HUES64 (cell line): ENCODE measurements around the gene AFAP1L2.

ENCODE experiments used
- H3K27ac ChIP-seq: 2 replicates; pipeline ENCODE4 v1.7.0; 2013; ENCODE audit warnings: low read depth, low read length, inconsistent platforms
- H3K27me3 ChIP-seq: 2 replicates; pipeline ENCODE4 v1.6.1; 2013; ENCODE audit warnings: mild to moderate bottlenecking, low read length; ENCODE audit not compliant: insufficient read depth
- H3K36me3 ChIP-seq: 2 replicates; pipeline ENCODE4 v1.6.1; 2013; ENCODE audit warnings: mild to moderate bottlenecking, low read length; ENCODE audit not compliant: insufficient read depth
- H3K4me1 ChIP-seq: 2 replicates; pipeline ENCODE4 v1.6.1; 2013; ENCODE audit warnings: mild to moderate bottlenecking, low read length, moderate library complexity; ENCODE audit not compliant: insufficient read depth
- H3K4me3 ChIP-seq: 2 replicates; pipeline ENCODE4 v1.5.1; 2013; ENCODE audit warnings: mild to moderate bottlenecking, low read length, moderate library complexity
- H3K9ac ChIP-seq: 2 replicates; pipeline ENCODE4 v1.6.1; 2013; ENCODE audit warnings: mild to moderate bottlenecking, low read depth, low read length
- H3K9me3 ChIP-seq: 2 replicates; pipeline ENCODE4 v1.6.1; 2013; ENCODE audit warnings: low read depth, low read length; ENCODE audit not compliant: insufficient read depth
- WGBS: fragments of 150-250, 120-280 bp; methylation state at CpG from one replicate; pipeline ENCODE4 v1.1.7; 2013; ENCODE audit warnings: missing lambda C conversion rate; 5-methylcytosine and 5-hydroxymethylcytosine counted together

Gene AFAP1L2

DNA sequence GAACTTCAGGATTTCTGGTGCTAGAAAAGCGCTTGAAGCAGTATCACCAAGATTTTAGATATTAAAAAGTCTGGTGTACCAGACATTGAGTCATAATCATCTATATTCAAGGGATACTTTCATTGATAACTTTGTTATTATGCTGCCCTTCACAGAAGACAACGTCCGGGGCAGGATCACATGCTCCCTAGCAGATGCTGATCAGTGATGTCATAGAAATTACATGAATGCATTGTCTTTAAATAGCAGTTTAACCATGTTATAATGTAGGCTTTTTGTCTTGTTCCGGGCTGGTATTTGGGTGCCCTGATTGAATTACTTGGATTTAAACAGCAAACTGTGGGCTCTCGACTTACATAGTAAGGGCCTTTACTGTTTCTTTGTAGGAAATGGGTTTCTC lies 111.2 kb downstream of the AFAP1L2 start:
- WGBS = 92% methylated on average over 5 of the region's 5 CpGs
- H3K9me3 ChIP-seq = peaks cover 10% of the 10 kb centered on the region; the same call in 1 of the 2 replicates
- H3K27ac ChIP-seq = no peak overlapping the region
- H3K4me1 ChIP-seq = no peaks in the 10 kb centered on the region
- peaks cover 18% of the 10 kb centered on the region; the same call in 1 of the 2 replicates for H3K36me3 ChIP-seq
- H3K4me3 ChIP-seq = no peak overlapping the region
- no peaks in the 10 kb centered on the region for H3K27me3 ChIP-seq
- H3K9ac ChIP-seq = no peak overlapping the region

DNA sequence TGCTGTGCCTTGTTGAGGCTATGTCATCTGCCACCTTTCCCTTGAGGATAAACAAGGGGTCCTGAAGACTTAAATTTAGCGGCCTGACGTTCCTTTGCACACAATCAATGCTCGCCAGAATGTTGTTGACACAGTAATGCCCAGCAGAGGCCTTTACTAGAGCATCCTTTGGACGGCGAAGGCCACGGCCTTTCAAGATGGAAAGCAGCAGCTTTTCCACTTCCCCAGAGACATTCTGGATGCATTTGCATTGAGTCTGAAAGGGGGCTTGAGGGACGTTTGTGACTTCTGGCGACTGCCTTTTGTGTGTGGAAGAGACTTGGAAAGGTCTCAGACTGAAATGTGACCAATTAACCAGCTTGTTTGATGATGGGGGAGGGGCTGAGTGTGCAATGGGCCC lies 112.8 kb downstream of the AFAP1L2 start:
- Histone ChIP-seq H3K27me3 (no peaks in the 10 kb centered on the region), H3K36me3 (peaks cover 15% of the 10 kb centered on the region; the same call in 1 of the 2 replicates), H3K9ac (no peak overlapping the region), H3K9me3 (peaks cover 10% of the 10 kb centered on the region; the same call in 1 of the 2 replicates), H3K27ac (no peak overlapping the region), H3K4me3 (no peak overlapping the region), H3K4me1 (no peaks in the 10 kb centered on the region)
- 91% methylated on average over 8 of the region's 8 CpGs for WGBS

DNA sequence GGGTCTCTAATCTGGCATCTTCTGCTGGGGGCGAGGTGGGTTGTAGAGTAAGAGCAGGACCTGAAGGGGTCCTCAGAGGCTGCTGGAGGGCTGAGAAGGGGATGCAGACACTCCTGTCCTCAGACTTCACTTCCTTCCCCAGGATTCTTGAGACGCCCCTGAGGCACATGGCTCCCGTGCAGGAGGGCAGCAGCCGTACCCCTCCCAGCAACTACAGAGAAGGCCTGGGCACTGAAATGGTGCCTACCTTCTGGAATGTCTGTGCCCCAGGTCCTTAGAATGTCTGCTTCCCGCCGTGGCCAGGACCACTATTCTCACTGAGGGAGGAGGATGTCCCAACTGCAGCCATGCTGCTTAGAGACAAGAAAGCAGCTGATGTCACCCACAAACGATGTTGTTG lies 113.2 kb downstream of the AFAP1L2 start:
- Histone ChIP-seq H3K9me3 (peaks cover 10% of the 10 kb centered on the region; the same call in 1 of the 2 replicates), H3K9ac (no peak overlapping the region), H3K4me3 (no peak overlapping the region), H3K4me1 (no peaks in the 10 kb centered on the region), H3K27ac (no peak overlapping the region), H3K36me3 (peaks cover 10% of the 10 kb centered on the region; the same call in 1 of the 2 replicates), H3K27me3 (no peaks in the 10 kb centered on the region)
- 89% methylated on average over 7 of the region's 7 CpGs for WGBS

DNA sequence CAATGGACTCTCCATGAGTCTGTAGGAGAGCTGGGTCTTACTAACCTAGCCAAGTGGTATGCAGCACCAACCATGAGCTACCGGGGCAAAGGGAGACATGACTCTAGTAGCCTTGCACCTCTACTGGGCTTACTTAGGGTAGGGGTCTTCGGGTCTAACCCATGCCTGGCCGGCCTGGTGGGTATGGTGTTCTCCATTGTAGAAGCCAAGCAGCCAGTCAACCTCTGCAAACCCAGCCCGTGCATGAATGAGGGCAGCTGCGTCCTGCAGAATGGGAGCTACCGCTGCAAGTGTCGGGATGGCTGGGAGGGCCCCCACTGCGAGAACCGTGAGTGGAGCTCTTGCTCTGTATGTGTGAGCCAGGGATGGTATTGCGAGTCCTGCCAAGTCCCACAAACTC lies 114.3 kb downstream of the AFAP1L2 start:
- peaks cover 2% of the 10 kb centered on the region; the same call in 1 of the 2 replicates for H3K9me3 ChIP-seq
- no peak overlapping the region for H3K4me3 ChIP-seq
- 97% methylated on average over 10 of the region's 10 CpGs for WGBS
- H3K27me3 ChIP-seq = no peaks in the 10 kb centered on the region
- H3K9ac ChIP-seq = no peak overlapping the region
- H3K4me1 ChIP-seq = no peaks in the 10 kb centered on the region
- no peaks in the 10 kb centered on the region; the same call in 1 of the 2 replicates for H3K36me3 ChIP-seq
- no peak overlapping the region for H3K27ac ChIP-seq

DNA sequence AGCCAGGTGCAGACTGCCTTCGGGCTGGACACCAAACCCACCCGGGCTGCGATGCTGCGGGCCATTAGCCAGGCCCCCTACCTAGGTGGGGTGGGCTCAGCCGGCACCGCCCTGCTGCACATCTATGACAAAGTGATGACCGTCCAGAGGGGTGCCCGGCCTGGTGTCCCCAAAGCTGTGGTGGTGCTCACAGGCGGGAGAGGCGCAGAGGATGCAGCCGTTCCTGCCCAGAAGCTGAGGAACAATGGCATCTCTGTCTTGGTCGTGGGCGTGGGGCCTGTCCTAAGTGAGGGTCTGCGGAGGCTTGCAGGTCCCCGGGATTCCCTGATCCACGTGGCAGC lies 115.2 kb downstream of the AFAP1L2 start:
- H3K9me3 ChIP-seq = no peaks in the 10 kb centered on the region
- no peak overlapping the region for H3K4me3 ChIP-seq
- WGBS = 95% methylated on average over 16 of the region's 16 CpGs
- no peaks in the 10 kb centered on the region for H3K27me3 ChIP-seq
- H3K36me3 ChIP-seq = no peaks in the 10 kb centered on the region
- no peak overlapping the region for H3K9ac ChIP-seq
- no peak overlapping the region for H3K27ac ChIP-seq
- no peaks in the 10 kb centered on the region for H3K4me1 ChIP-seq

DNA sequence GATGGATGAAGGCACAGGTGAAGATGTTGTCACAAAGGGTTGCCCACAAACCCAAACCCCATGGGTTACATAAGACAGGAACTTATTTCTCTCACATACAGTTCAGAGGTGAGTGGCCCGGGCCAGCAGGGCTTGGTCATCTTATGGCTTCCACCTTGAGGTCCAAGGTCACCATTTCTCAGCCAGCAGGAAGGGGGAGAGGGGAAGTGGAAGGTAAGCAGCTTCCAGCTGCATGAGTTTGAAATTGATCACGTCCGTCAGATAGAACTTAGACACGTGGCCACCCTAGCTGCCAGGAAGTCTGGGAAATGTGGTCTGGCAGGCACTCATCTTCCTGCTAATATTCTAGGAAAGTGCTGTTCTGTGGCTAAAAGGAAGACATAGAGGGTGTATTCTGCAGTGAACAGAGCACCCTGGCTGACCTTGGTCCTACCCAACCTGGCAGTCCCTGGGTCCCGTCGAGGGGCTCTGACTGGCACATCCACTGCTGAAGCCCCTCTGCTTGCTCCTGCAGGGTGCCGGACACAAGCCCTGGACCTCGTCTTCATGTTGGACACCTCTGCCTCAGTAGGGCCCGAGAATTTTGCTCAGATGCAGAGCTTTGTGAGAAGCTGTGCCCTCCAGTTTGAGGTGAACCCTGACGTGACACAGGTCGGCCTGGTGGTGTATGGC lies 115.7 kb downstream of the AFAP1L2 start:
- Histone ChIP-seq H3K4me3 (no peak overlapping the region), H3K27ac (no peak overlapping the region), H3K27me3 (no peaks in the 10 kb centered on the region), H3K9me3 (no peaks in the 10 kb centered on the region), H3K4me1 (no peaks in the 10 kb centered on the region), H3K9ac (no peak overlapping the region), H3K36me3 (no peaks in the 10 kb centered on the region)
- 95% methylated on average over 11 of the region's 11 CpGs for WGBS

DNA sequence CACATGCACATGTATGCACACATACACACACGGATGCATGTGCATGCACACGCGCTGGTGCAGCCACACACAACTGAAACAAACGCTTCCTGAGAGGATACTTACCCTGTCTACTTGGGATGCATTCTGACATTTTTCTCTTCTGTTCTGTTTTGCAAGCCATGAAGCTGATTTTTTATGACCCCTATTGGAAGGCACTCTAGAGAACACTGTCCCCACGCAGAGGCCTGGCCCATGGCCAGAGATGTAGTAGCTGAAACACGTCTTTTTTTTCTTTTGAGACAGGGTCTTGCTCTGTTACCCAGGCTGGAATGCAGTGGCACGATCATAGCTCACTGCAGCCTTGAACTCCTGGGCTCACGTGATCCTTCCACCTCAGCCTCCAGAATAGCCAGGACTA lies 117.4 kb downstream of the AFAP1L2 start:
- no peaks in the 10 kb centered on the region for H3K4me1 ChIP-seq
- no peak overlapping the region for H3K9ac ChIP-seq
- WGBS = 91% methylated on average over 8 of the region's 8 CpGs
- H3K9me3 ChIP-seq = no peaks in the 10 kb centered on the region
- no peak overlapping the region for H3K27ac ChIP-seq
- H3K36me3 ChIP-seq = no peaks in the 10 kb centered on the region
- no peaks in the 10 kb centered on the region for H3K27me3 ChIP-seq
- no peak overlapping the region for H3K4me3 ChIP-seq

DNA sequence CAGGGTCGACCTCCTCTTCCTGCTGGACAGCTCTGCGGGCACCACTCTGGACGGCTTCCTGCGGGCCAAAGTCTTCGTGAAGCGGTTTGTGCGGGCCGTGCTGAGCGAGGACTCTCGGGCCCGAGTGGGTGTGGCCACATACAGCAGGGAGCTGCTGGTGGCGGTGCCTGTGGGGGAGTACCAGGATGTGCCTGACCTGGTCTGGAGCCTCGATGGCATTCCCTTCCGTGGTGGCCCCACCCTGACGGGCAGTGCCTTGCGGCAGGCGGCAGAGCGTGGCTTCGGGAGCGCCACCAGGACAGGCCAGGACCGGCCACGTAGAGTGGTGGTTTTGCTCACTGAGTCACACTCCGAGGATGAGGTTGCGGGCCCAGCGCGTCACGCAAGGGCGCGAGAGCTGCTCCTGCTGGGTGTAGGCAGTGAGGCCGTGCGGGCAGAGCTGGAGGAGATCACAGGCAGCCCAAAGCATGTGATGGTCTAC lies 118.3 kb downstream of the AFAP1L2 start:
- Histone ChIP-seq H3K9ac (no peak overlapping the region), H3K4me1 (no peaks in the 10 kb centered on the region), H3K9me3 (no peaks in the 10 kb centered on the region), H3K36me3 (no peaks in the 10 kb centered on the region), H3K27me3 (no peaks in the 10 kb centered on the region), H3K27ac (no peak overlapping the region), H3K4me3 (no peak overlapping the region)
- 91% methylated on average over 31 of the region's 31 CpGs for WGBS

DNA sequence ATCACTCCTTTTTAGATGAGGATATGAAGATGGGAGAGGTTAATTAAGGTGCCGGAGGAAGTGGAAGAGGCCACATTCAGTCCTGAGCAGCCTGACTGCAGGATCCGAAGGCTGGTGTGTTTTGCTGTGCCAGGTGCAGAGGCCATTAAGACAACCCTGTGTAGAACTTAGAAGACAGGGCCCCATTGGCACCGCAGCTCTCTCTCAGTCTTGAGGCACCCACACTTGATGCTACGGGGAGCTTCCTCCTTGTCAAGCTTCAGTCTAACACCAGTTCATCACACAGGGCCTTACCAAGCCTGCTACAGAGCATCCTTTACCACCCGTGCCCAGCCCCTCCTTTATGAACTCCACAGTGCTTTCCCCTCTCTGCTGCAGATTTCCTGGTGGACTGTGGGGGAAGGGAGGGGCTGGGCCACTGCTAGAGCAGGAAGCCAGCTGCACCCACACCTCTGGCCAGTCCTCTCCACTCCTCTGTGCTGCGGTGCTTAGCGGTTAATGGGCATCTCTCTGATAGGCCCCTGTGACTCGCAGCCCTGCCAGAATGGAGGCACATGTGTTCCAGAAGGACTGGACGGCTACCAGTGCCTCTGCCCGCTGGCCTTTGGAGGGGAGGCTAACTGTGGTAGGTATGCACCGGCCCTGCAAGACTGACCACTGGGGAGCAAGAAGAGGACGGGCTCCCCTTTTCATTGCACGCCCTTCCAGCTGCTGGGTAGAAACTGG lies 119.8 kb downstream of the AFAP1L2 start:
- Histone ChIP-seq H3K9ac (no peak overlapping the region), H3K27ac (no peak overlapping the region), H3K27me3 (no peaks in the 10 kb centered on the region), H3K4me1 (no peaks in the 10 kb centered on the region), H3K9me3 (no peaks in the 10 kb centered on the region), H3K4me3 (no peak overlapping the region), H3K36me3 (no peaks in the 10 kb centered on the region)
- 89% methylated on average over 13 of the region's 13 CpGs for WGBS

DNA sequence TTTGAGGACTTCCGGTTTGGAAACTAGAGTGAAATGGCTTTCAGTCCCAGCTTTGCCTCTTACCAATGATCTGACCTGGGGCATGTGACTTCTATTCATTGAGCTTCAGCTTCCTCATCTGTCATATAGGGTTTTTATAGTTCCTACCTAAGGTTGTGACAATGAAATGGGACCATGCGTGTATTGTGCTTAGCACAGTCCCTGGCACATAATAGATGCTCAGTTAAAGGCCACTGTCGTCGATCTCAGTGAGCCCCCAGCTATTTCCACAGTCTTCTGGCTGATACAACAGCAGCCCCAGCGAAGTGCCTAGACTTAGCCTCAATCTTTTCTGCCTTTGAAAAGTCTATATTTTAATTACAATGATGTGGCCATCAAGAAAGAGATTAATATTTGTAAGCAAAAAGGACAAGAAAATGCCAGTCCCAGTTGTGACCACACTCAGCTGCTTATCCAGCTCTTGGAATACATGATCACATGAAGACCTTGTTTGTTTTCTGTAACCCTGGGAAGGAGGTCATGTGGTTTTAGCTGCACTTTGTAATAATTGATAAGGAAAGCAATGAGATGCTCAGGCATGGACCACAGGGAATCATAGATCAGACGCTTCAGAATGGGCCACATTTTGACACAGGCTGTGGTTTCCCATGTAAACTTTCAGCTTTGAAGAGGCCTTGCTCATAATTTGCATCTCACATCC lies 120.6 kb downstream of the AFAP1L2 start:
- no peak overlapping the region for H3K27ac ChIP-seq
- 94% methylated on average over 6 of the region's 6 CpGs for WGBS
- no peak overlapping the region for H3K9ac ChIP-seq
- H3K27me3 ChIP-seq = no peaks in the 10 kb centered on the region
- H3K9me3 ChIP-seq = no peaks in the 10 kb centered on the region
- H3K4me3 ChIP-seq = no peak overlapping the region
- H3K4me1 ChIP-seq = no peaks in the 10 kb centered on the region
- no peaks in the 10 kb centered on the region for H3K36me3 ChIP-seq

DNA sequence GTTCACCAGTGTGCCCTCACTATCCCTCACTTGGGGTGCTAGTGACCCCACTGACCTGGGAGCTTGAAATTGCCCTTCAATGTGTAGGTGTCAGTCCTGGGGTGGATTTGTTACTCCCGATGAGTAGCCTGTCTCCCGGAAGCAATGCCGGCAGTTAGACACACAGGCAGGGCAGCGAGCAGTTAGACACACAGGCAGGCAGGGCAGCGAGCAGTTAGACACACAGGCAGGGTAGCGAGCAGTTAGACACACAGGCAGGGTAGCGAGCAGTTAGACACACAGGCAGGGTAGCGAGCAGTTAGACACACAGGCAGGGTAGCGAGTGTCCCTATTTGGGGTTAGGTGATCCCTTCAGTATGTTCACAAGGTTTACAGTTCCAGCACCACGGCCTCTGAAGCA lies 121.2 kb downstream of the AFAP1L2 start:
- H3K9ac ChIP-seq = no peak overlapping the region
- H3K4me1 ChIP-seq = no peaks in the 10 kb centered on the region
- 92% methylated on average over 10 of the region's 10 CpGs for WGBS
- H3K36me3 ChIP-seq = no peaks in the 10 kb centered on the region
- H3K9me3 ChIP-seq = no peaks in the 10 kb centered on the region
- H3K27me3 ChIP-seq = no peaks in the 10 kb centered on the region
- no peak overlapping the region for H3K4me3 ChIP-seq
- H3K27ac ChIP-seq = no peak overlapping the region
